WI38 (cell line): ENCODE measurements around the gene MLX.

Experiments used
- H3K4me3 ChIP-seq: 2 replicates; pipeline ENCODE4 v1.5.1; 2011; ENCODE audit warnings: low read depth, mild to moderate bottlenecking, control low read depth, low read length
- CTCF ChIP-seq: IDR thresholded peaks from 2 replicates; pipeline ENCODE4 v1.5.1; 2012; ENCODE audit warnings: low read depth, mild to moderate bottlenecking, control low read depth, low read length

MLX gene

GRCh38 chr17:42529061-42529460 lies 37.8 kb upstream of the MLX start:
- no peak for TF ChIP-seq CTCF
- H3K4me3 ChIP-seq: no peak overlapping the region

- no peak for TF ChIP-seq CTCF
- no peak overlapping the region for H3K4me3 ChIP-seq
These were observed 35.9 kb upstream of the MLX start for GRCh38 chr17:42530952-42531454.

- peak overlapping the region; percentile 45; the same call in 1 of the 2 replicates for H3K4me3 ChIP-seq
- 0 out of 2 replicates have a peak, but pooled peaks have one; percentile 15 for TF ChIP-seq CTCF
These were observed 35.2 kb upstream of the MLX start for GRCh38 chr17:42531455-42532354.

GRCh38 chr17:42535155-42536047 lies 31.5 kb upstream of the MLX start:
- H3K4me3 ChIP-seq: peak overlapping the region; percentile 66
- no peak for TF ChIP-seq CTCF

- H3K4me3 ChIP-seq: peak within 1 kb of the TSS; percentile 66
- TF ChIP-seq CTCF: no peak
These were observed 30.9 kb upstream of the MLX start, which contains the start of gene NAGLU for GRCh38 chr17:42536048-42536371. Gene NAGLU (plus strand): TSS chr17:42536241. CDS start chr17:42536273, 32 bp downstream.

- no peak for TF ChIP-seq CTCF
- H3K4me3 ChIP-seq: peak overlapping the region; percentile 66
These were observed 30.3 kb upstream of the MLX start for GRCh38 chr17:42536372-42537155.
